Stimulated activated CD8-positive, alpha-beta memory T cell treated with anti-CD3 and anti-CD28 coated beads, Interleukin-15, amount 100 ng/mL, for 1 hour (primary cell): ENCODE measurements around the gene PRMT7.

Experiments
- DNase-seq: peaks from one replicate; pipeline ENCODE4 v3.0.0-alpha.2; 2020; ENCODE audit warnings: low read depth

PRMT7 gene, protein sequence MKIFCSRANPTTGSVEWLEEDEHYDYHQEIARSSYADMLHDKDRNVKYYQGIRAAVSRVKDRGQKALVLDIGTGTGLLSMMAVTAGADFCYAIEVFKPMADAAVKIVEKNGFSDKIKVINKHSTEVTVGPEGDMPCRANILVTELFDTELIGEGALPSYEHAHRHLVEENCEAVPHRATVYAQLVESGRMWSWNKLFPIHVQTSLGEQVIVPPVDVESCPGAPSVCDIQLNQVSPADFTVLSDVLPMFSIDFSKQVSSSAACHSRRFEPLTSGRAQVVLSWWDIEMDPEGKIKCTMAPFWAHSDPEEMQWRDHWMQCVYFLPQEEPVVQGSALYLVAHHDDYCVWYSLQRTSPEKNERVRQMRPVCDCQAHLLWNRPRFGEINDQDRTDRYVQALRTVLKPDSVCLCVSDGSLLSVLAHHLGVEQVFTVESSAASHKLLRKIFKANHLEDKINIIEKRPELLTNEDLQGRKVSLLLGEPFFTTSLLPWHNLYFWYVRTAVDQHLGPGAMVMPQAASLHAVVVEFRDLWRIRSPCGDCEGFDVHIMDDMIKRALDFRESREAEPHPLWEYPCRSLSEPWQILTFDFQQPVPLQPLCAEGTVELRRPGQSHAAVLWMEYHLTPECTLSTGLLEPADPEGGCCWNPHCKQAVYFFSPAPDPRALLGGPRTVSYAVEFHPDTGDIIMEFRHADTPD

DNA sequence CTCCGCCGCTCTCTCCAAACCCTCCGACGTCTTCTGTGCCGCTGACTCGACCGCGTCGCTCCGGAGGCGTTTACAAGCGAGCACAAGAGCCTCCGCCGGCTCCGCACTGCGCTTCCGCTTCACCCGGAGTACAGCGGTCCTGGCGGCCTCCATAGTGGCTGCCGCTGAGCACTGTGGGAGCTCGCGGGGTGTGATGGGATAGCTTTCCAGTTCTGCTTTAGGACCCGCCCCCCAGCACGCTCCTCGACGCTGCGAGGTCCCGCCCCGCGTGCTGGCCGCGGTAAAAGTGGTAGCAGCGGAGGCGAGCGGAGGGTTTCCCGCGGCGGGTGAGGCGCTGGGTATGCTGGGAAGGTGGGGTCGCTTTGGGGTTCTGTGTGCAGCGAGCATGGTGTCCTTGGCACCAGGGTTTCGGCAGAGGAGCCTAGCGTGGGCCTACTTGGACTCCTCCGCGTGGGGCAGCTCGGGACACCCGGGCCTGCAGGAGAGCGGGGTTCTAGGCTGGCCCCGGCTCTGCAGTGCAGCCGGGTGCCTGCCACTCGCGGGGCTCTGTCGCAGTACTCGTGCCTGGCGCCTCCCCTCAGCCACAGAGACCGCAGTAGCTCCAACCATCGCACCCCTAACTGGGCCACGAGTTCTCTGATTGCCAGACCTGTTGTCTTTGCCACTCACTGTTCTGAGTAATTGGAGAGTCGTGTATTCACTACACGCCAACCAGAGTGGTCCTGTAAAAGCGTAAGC, at the start of gene PRMT7, which contains the start of gene SLC7A6OS:
PRMT7 (plus strand) TSS at position 246 of the 738 bp plus-strand sequence. CDS start 4,961 bp downstream, outside the sequence.
SLC7A6OS (minus strand) TSS at position 173 of the 738 bp plus-strand sequence; CDS start at position 153, 20 bp downstream.
- DNase-seq, result peak; percentile 82

DNA sequence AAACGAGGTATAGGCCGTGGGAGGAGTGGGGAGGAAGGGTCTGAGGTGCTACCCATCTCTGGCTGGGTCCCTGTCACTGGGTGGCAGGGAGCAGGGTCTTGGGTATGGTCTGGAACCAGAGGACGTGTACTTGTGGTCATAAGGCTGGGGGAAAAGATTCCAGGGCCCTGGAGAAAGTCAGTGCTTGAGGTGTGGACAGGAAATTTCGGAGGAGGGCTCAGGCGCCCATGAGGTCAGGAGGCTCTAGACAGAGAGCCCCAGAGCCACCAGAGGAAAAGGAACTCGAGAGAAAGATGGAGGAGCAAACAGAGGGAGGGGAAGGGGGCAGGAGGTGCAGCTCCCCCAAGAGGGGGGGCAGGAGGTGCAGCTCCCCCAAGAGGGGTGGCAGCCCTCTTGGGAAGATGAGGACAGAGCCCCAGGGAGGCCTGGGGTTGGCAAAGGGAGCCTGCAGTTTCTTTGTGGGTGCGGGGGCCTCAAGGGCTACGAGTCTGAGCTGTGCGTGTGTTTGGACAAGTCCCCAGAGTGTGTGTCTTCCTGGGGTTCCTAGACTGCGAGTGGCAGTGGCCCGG, 47.2 kb upstream of the PRMT7 start:
- no peak for DNase-seq

DNA sequence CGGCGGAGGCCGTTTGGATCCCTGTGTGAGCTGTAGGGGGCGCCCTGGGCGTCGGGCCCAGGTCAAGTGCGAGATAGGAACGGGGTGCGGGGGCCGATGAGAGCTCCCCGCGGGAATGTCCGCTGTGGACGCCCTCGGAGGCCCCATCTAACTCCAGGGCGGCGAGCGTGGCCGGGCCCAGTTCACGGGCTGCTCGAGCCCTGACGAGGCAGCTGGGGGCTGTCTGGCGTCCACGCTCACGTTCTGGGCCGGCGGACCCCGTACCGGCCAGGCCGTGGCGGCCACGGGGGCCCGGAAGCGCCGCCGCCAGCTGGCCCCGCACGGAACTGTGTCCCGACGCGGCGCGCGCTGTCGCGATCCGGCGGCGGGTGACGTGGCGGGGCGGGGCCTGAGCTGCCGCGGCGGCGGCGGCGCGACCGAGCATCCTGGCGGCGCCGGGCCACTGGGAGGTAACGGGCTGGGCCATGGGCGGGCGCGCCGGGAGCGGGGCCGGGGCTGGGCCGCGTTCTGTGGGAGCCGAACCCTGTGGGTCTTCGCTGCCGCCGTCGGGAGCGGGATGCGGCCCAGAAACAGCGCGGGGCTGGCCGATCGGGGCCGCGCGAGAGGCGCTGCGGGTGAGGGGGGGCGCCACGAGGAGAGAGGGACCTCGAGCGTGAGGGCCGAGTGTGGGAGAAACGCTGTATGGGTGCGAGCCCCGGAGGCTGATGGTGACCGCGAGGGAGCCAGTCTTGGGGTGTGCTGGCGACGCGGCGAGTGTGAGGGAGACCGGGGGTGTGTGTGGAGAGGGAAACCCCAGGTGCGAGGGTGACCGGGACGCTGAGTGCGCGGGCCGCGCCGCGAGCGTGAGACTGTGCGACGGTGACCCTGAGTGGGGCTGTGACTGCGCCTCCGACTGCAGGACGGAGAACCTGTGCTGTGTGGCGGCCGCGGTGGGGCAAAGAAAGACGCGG, 46.4 kb upstream of the PRMT7 start, which contains the start of gene SLC7A6:
SLC7A6 (plus strand) TSS at position 399 of the 950 bp plus-strand sequence. CDS start 10,201 bp downstream, outside the sequence.
- peak; percentile 58 for DNase-seq

DNA sequence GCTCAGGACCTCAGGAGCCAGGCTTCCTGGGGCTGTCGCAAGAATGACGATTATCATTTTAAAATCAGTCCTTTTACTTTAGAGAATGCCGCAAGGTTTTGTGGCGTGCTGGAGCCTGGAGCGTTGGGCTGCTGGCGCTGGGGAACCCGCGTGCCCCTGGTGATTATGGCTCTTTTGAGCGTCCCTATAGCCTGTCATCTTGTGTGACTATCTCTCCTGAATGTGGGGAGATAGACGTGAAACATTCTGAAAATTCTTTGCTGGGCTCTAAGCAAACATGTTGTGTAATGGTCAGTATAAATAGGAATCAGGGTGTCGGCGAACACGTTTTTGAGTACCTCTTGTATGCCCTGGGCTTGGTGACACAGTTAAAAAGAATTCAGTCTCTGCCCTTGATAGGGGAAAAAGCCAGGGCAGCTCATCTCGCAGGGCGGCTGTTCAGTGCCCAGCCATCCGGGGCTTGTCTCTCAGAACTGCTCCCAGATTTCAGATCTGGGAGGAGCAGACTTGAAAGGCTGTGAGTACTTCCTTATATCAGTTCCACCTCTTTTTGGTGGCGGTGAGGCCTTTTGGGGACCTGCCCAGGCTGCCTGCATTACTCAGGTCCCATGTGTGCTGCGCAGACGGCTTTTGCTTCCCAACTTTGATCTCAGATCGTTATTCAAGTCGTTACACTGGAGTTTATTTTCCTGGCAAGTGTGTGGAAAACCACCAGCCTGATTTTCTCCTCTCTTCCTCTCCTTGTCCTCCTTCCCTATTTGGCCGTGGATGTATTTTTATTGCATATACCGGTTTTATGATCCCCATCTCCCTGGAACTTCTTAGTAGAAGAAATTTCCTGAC, 45.5 kb upstream of the PRMT7 start:
- no peak for DNase-seq

DNA sequence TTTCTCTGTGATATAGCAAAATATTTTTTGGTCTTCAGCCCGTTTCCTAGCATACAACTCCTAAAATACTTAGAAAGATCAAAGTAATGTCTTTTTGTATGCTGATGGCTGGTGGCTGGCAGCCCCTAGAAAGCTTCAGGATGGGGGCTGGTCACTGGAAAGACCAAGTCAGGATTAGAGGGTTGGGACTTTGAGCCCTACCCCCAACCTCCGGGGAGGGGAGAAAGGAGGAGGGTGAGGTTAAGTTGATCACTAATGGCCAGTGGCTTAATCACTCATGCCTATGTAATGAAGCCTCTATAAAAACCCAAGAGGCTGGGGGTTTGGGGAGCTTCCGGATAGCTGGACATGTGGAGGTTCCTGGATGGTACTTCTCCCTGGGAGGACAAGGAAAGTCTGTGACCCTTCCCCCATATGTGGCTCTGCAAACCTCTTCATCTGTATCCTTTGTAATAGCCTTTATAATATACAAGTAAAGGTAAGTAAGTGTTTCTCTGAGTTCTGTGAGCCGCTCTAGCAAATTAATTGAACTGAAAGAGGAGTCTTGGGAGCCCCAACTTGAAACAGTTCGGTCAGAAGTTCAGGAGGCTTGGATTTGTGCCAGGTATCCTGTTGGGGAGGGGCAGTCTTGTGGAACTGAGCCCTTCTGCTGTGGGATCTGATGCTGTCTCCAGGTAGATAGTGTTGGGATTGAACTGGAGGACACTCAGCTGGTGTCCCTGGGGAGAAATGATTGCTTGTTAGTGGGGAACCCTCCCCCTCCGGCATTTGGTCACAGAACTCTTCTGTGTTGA, 43.0 kb upstream of the PRMT7 start:
- DNase-seq, result no peak

DNA sequence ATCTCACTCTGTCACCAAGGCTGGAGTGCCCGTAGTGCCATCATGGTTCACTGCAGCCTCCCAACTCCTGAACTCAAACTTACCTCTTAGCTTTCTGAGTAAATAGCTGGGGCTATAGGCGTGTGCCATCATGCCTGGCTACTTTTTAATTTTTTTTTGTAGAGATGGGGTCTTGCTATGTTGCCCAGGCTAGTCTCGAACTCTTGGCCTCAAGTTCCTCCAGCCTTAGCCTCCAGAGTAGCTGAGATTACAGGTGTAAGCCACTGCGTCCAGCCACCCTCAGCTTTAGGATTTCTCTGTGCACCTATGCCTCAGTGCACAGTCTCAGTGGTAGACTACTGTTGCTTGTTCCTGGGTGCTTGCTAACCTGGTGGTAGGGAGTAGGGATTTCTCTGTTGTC, 41.0 kb upstream of the PRMT7 start:
- no peak for DNase-seq

DNA sequence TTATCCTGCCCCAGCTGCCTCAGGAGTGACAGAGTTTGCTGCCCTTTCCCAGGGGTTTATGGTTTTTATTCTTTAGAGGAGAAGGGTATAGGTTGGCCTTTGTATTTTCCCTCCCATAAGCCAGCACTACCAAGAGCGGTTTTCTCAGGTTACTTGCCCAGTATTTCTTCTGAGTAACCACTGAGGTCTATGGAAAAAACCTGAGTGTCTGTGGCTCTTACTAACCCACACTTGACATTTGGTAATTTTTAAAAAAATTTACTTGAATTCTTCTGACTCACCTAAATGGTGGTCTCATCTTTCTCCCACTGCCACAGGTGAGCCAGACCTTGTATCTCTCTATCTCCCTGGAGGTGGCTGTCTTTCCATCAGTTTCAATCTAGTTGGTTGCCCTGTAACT, 40.5 kb upstream of the PRMT7 start:
- DNase-seq, result no peak

DNA sequence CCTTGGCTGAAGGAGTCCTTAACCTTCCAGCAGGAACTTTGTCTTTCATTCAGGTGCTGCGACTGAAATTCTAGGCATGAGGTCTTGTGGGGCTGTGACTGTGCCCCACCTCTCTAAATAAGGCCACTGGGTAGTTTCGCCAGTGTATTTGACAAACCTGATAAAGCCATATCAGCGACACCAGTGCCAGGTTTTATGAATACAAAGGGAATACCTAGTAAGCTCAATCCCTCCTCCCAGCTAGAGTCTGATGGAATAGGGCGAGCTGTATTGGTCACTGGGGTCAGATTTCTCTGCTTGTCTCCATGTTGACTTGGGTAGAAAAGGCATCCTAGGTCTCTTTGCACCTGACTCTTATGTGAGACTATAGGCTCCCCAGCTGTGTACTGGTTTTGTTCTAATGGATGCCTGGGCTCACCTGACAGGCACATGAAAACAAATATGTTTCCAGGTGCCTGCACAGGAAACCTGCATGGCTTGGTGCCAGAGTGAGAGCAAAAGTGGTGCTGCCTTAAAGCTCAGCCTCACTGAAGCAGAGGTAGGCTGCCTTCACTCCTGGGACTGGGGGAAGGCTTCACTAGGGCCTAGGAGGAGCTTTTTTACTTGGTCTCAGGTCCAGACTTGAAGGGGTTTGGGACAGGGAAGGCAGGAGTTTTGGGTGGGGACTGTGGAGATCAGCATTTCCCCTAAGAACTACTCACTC, 38.2 kb upstream of the PRMT7 start:
- DNase-seq, result no peak

DNA sequence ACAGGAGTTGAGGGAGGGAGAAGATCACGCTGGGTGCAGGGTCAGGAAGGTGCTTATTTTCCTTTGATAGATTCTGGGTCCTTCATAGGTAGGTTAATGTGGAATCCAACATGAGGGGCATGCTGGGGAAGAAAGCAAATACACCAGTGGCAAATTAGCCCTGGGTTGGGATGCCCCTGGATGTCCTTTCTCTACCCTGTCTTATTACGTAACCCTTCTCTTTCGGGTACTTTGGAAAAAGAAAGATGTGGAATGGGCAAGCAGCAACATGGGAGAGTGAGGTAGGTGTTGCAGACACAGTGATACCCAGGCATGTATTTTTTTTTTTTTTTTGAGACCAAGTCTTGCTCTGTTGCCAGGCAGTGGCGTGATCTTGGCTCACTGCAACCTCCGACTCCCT, 37.4 kb upstream of the PRMT7 start:
- no peak for DNase-seq

DNA sequence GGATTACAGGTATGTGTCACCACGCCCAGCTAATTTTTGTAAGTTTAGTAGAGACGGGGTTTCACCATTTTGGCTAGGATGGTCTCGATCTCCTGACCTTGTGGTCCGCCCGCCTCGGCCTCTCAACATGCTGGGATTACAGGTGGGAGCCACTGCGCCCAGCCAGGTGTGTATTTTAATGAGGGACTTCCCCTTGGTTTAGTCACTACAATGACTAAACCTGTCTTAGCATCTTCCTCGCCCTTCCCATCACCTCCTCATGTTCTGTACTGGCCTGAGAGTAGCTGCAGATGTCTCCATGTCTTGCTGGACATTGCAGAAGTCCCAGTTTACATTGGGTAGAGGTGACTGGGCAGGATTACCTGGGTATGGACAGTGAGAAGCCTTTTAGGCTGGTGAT, 36.9 kb upstream of the PRMT7 start:
- no peak for DNase-seq

DNA sequence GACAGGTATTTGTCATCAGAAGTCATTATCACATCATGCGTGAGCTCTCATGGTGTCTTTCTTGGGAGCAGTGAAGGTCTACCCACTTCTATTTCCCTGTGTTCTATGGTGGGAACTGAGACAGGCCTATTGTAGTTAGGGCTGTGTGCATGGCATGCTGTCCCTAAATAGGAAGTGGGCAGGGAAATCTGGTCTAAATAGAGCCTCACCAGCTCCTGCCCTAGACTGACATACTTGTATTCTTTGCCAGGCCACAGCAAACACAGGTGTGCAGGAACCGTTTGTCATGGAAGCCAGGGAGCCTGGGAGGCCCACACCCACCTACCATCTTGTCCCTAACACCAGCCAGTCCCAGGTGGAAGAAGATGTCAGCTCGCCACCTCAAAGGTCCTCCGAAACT, 36.4 kb upstream of the PRMT7 start:
- no peak for DNase-seq

DNA sequence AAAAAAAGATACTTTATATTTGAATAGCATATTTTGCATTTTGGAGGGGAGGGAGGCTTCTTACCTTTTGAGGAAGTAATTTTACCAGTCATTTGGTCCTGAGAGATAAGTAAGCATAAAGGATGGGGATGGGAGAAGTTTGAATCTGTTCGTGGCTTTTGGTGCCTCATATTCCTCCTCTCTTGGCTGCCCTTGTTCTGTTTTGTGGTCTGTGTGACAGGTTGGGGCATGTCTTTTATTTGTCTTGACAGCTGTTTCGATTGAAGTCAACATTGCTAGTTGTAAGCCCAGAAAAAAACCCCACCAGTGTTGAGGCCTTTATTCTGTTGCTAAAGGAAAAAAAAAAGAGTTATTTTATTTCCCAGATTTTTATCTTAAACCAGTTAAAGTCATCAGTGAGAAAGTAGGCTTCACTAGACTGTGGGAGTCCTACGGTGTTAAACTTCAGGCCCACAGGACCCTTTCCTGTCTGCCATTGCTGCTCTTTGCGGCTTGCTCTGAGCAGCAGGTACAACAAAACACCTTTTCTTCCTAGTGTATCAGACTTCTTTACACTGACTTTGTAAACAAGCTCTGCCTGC, 35.1 kb upstream of the PRMT7 start:
- DNase-seq, result no peak

DNA sequence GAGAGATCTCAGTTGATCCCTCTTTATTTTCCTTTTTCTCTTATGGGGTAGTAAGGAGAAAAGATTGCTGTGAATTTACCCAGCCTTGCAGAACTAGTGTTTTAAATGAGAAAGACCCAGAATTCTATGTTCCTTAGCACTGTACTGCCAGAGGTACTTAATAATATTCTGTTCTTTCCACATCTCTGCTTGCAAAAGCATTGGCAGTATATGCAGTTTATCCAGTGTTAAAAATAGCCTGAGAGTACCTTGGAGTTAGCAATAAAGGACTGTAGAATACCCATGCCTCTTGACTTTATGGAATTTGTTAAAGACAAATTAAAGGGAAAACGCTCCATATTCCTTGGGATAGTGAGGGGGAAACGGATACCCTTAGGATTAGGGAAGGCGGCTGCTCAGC, 34.6 kb upstream of the PRMT7 start:
- DNase-seq, result no peak

DNA sequence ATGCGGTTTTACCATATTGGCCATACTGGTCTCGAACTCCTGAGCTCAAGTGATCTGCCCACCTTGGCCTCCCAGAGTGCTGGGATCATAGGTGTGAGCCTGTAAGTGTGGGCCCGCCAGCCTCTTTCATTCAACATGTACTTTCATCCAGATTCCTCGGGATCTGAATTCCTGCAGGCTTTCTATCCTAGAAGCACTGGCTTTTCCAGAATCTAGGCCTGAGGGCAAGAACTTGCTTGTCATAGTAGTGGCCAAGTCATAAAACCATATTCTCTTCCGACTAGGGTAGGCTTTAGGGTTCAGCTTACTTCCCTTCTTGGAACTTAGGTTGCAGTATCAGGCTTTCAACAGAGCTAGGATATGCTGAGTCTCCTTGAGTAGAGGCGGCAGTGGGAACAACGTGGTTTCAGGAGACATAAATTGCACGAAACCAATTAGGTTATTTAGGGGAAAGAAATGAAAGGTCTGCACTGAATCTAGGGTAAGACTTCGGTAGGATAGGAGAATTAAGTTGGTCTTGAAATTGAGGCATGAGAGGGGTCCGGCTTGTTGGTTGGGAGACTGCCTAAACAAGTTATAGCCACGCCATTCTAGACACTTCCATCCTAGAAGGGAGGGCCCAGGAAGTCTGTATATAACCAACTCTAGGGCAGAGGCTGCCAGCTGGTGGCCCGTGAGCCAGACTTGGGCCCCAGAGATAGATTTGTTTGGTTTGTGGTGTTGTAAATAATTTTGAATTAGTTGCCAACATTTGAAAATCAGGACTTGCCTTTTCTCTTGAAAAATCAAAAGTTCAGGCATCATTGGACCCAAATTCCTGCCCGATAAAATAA, 30.9 kb upstream of the PRMT7 start:
- DNase-seq, result no peak

DNA sequence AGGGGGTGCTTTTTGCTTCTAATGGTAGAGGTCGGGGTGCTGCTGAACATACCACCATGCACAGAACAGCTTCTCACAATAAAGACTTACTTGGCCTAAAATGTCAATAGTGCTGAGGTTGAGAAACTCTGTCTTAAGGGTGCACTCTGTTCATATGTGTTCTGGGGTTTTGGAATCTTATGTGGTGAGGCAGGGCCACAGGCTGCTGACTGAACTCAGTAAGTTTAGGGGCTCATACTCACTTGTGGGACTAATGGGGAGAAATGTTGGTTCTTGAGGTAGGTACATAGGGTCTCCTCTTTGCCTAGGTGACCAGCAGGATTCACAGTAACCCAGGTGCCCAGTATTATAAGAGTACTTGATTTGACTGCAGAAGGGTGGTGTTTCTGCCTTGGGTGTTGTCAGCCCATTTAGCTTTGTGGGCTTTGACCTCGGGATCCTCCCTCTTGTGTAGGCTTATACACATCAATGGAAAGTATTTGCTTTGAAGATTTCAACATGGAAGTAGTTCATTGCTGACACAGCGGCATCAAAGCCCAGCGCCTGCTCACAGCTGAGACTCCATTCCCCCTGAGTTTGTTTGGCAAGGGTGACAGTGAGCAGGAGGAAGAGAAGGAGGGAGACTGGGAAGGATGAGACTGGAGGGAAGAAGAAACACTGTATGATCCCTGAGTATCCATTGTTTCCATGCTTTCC, 29.3 kb upstream of the PRMT7 start:
- no peak for DNase-seq

DNA sequence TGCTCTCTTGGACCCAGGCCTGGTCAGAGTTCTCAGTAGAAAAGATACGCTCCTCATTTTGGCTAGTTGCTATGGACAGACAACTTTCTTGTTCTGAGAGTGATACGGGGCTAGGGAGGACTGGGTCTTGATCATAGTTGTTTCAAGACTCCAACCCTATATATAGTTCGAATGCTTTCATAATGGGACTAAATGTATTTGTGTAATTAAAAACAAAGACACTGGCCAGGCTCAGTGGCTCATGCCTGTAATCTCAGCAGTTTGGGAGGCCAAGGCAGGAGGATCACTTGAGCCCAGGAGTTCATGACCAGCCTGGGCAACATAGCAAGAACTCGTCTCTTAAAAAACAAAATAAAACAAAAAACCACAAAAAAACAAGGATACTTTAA, 28.8 kb upstream of the PRMT7 start:
- no peak for DNase-seq

DNA sequence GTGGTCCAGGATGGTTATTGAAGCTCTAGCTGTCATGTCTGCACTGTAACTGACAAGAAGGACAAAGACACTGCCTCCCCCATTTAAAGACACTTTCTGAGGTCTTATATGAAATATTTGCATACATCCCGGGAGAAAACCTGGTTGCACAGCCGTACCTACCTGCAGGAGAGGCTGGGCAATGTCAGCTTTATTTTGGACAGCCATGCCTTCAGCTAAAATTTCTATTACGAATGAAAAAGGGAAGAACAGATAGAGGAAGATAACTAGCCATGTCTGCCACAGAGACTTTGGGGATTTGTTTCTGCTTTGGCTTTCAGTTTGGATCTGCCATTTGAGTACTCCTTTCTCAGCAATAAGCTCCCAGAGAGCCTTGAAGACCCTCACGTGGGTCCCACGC, 27.5 kb upstream of the PRMT7 start:
- DNase-seq, result no peak
